HFFc6 (cell line): ENCODE measurements around the gene OSTM1. TPM values are rescaled to one million over a fixed set of nuclear protein-coding genes. Genes with fewer than 3 reads are reported as not detected.

Source experiments
- DNase-seq: peaks from one replicate; pipeline ENCODE4 v3.0.0-alpha.2; 2018
- H3K27ac Mint-ChIP-seq: 2 replicates; pipeline ENCODE4 v1.8.0; 2020; ENCODE audit warnings: mild to moderate bottlenecking, mixed read lengths
- H3K27me3 Mint-ChIP-seq: 2 replicates; pipeline ENCODE4 v1.8.0; 2021; ENCODE audit warnings: mild to moderate bottlenecking, moderate library complexity, mixed read lengths; ENCODE audit not compliant: insufficient read depth
- H3K36me3 Mint-ChIP-seq: 2 replicates; pipeline ENCODE4 v1.8.0; 2021; ENCODE audit warnings: low read depth, mixed read lengths
- H3K4me1 Mint-ChIP-seq: 2 replicates; pipeline ENCODE4 v1.8.0; 2020; ENCODE audit warnings: low read depth, mixed read lengths
- H3K4me3 Mint-ChIP-seq: 2 replicates; pipeline ENCODE4 v1.8.0; 2020; ENCODE audit warnings: mild to moderate bottlenecking, moderate library complexity, mixed read lengths
- H3K9me3 Mint-ChIP-seq: 2 replicates; pipeline ENCODE4 v1.8.0; 2020; ENCODE audit warnings: mild to moderate bottlenecking, mixed read lengths
- total RNA-seq, 6 experiments: library from RNA; stranded (reverse); fragmentation: NEBNext Ultra II Directional; extraction: Animal tissue kit (Norgen Biotek cat#: 25700); gene quantifications; 2 replicates in 1 of 6; 3 replicates in 5 of 6; pipeline ENCODE4 v1.2.3, GENCODE V29; 2021
- TF ChIP-seq, protein P1 (sequence below): fragments of 200-600 bp; sonication (generic); IDR thresholded peaks from 2 replicates; pipeline ENCODE4 v1.5.0; 2021; ENCODE audit warnings: antibody characterized with exemption, mild to moderate bottlenecking

The OSTM1 gene
- total RNA-seq, 6 experiments from 2014 or later, result 42.8 to 52.6 (median 48.7) TPM

DNA sequence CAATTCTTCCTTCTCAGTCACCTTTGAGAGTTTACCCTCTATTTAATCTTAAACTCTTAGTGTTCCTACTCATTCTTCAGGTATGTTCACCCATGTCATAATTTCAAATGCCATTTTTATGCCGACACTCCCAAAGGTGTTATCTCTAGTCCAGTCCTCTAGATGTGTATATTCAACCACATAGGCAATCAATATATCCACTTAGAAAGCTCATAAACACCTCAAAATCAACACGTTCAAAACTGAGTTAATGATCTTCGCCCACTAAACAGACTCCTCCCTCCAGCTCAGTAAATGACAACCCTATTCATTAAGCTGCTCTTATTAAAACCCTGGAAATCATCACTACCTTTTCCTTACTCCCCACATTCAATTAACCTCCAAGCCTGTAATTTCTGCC lies 6.4 kb downstream of the OSTM1 start:
- TF ChIP-seq, protein P1, sequence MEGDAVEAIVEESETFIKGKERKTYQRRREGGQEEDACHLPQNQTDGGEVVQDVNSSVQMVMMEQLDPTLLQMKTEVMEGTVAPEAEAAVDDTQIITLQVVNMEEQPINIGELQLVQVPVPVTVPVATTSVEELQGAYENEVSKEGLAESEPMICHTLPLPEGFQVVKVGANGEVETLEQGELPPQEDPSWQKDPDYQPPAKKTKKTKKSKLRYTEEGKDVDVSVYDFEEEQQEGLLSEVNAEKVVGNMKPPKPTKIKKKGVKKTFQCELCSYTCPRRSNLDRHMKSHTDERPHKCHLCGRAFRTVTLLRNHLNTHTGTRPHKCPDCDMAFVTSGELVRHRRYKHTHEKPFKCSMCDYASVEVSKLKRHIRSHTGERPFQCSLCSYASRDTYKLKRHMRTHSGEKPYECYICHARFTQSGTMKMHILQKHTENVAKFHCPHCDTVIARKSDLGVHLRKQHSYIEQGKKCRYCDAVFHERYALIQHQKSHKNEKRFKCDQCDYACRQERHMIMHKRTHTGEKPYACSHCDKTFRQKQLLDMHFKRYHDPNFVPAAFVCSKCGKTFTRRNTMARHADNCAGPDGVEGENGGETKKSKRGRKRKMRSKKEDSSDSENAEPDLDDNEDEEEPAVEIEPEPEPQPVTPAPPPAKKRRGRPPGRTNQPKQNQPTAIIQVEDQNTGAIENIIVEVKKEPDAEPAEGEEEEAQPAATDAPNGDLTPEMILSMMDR, result no peak
- Mint-ChIP-seq H3K9me3 (no peaks in the 10 kb centered on the region), H3K36me3 (no peaks in the 10 kb centered on the region), H3K4me1 (peaks cover 4% of the 10 kb centered on the region), H3K27me3 (no peaks in the 10 kb centered on the region), H3K27ac (no peak overlapping the region), H3K4me3 (no peak overlapping the region)
- no peak for DNase-seq

DNA sequence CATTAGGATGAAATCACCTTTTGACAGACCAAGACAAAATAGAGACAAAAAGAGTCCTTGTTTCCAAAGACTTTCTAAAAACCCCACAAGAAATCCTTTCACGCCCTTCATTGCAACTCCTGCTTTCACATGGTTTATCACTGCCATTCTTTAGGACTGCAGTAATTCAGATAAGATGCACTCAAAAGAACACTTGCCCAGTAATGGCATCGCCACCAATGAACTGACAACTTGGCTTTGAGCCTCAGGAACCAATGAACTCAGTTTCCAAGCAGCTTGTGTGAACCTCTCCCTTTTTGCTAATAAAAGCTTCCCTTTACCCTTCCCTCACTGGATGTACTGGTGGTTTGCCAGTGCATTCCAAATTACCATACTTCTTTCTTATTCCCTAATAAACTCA lies 21.8 kb downstream of the OSTM1 start:
- Mint-ChIP-seq H3K4me1 (no peaks in the 10 kb centered on the region), H3K27me3 (no peaks in the 10 kb centered on the region), H3K36me3 (no peaks in the 10 kb centered on the region), H3K9me3 (no peaks in the 10 kb centered on the region), H3K27ac (no peak overlapping the region), H3K4me3 (no peak overlapping the region)
- TF ChIP-seq, protein P1, result no peak
- DNase-seq, result no peak

DNA sequence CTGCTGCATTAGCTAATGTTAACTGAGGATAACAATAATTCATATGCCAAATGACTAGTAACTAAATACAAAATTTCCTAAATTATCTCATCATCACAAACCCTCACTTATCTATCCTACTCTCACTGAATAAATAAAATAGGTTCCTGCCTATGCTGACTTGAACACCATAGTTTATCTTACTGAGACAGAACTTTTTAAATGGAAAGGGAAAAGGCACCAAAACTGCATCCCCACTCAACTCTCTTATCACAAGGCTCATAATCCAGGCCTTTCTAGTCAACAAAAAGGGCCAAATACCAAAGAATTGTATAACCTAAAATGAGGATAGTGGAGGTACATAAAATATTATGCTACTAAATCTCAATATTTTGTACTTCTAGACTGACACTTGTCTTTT lies 23.1 kb downstream of the OSTM1 start:
- Mint-ChIP-seq H3K4me1 (no peaks in the 10 kb centered on the region), H3K4me3 (no peak overlapping the region), H3K27ac (no peak overlapping the region), H3K36me3 (no peaks in the 10 kb centered on the region), H3K27me3 (no peaks in the 10 kb centered on the region), H3K9me3 (no peaks in the 10 kb centered on the region)
- TF ChIP-seq, protein P1, result no peak
- DNase-seq, result no peak

DNA sequence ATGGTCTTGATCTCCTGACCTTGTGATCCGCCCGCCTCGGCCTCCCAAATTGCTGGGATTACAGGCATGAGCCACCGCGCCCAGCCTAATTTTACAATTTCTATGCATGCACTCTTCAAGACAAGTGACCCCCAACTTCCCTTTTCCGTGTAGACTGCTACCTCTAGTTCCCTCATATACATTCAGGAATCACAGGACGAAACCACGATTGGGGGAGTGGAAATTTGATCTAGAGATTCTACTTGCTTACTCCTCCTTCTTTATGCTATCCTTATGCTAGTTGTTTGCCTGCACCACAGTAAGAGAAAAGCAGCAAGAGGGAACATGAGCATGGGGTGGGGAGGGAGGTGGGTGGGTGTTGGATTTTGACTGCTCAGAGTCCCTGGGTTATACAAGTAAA lies 34.9 kb downstream of the OSTM1 start:
- H3K9me3 Mint-ChIP-seq, result no peaks in the 10 kb centered on the region
- H3K4me1 Mint-ChIP-seq, result no peaks in the 10 kb centered on the region
- H3K27ac Mint-ChIP-seq, result no peak overlapping the region
- TF ChIP-seq, protein P1, result no peak
- H3K36me3 Mint-ChIP-seq, result peaks cover 5% of the 10 kb centered on the region; the same call in 1 of the 2 replicates
- DNase-seq, result no peak
- no peak overlapping the region for H3K4me3 Mint-ChIP-seq
- 0 out of 2 replicates have a peak, but pooled peaks cover 1% of the 10 kb centered on the region for H3K27me3 Mint-ChIP-seq

DNA sequence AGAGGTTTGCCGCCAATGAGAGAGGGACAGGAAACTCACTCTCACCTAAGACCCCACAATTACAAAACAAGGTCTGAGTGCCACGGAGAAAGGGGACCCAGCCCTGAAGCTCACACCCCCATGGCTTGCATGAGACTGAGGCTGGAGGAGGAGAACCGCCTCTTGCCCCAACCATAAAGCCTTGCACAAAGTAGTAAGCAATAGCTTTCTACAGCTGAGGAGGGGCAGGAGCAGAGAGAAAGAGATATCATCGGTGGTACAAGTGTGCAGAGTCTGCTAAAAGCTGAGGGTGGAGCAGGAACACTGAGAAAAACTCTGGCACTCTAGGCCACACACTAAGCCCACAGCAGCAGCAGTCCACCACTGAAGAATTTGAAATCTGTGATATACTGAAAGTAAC lies 37.7 kb downstream of the OSTM1 start:
- no peak for DNase-seq
- no peaks in the 10 kb centered on the region for H3K9me3 Mint-ChIP-seq
- no peak overlapping the region for H3K4me3 Mint-ChIP-seq
- H3K27me3 Mint-ChIP-seq, result 0 out of 2 replicates have a peak, but pooled peaks cover 1% of the 10 kb centered on the region
- H3K36me3 Mint-ChIP-seq, result peaks cover 5% of the 10 kb centered on the region; the same call in 1 of the 2 replicates
- no peaks in the 10 kb centered on the region for H3K4me1 Mint-ChIP-seq
- no peak overlapping the region for H3K27ac Mint-ChIP-seq
- TF ChIP-seq, protein P1, result no peak

DNA sequence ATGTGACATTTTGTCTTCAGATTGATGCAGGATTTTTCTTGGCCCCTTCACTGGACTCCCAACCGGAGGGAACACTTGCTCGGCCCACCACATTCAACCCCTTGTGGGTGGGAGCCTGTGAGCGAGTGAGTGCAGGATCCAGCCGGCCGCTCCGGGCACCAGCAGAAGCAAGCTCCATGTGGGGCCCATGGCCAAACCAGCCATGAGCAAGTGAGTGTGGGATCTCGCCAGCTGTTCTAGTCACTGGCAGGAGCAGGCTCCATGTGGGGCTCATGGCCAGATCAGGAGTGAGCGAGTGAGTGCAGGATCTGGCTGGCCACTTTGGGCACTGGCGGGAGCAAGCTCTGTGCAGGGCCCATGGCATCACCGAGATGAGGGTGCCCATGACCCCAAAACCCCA lies 42.6 kb downstream of the OSTM1 start:
- H3K27me3 Mint-ChIP-seq, result no peaks in the 10 kb centered on the region; the same call in 1 of the 2 replicates
- H3K9me3 Mint-ChIP-seq, result no peaks in the 10 kb centered on the region
- no peak overlapping the region for H3K4me3 Mint-ChIP-seq
- H3K27ac Mint-ChIP-seq, result no peak overlapping the region
- DNase-seq, result no peak
- no peaks in the 10 kb centered on the region for H3K4me1 Mint-ChIP-seq
- TF ChIP-seq, protein P1, result no peak
- peaks cover 5% of the 10 kb centered on the region; the same call in 1 of the 2 replicates for H3K36me3 Mint-ChIP-seq
